Measurements from ENCODE around the gene NT5C1A.

The NT5C1A gene

GRCh38 chr1:39671793-39672550 is at the start of gene NT5C1A:
Gene NT5C1A, minus strand, starts transcription at chr1:39672107. Its CDS starts 69 bp downstream, at chr1:39672038.
- DNase-seq: peak in 1 of 2 experiments; percentile 45

- DNase-seq: no peak
Observed at GRCh38 chr1:39721664-39722063, 49.8 kb upstream of the NT5C1A start.

- no peak for DNase-seq
Observed at GRCh38 chr1:39720094-39720999, 48.4 kb upstream of the NT5C1A start.

GRCh38 chr1:39717809-39718208 is 45.9 kb upstream of the NT5C1A start:
- no peak for DNase-seq

- no peak for DNase-seq
Observed at GRCh38 chr1:39713557-39713956, 41.6 kb upstream of the NT5C1A start.

- no peak for DNase-seq
Observed at GRCh38 chr1:39711966-39712340, 40.0 kb upstream of the NT5C1A start.

- no peak for DNase-seq
Observed at GRCh38 chr1:39711104-39711965, 39.4 kb upstream of the NT5C1A start.

GRCh38 chr1:39707506-39707905 is 35.6 kb upstream of the NT5C1A start:
- no peak for DNase-seq

- no peak for DNase-seq
Observed at GRCh38 chr1:39704757-39705156, 32.9 kb upstream of the NT5C1A start.

GRCh38 chr1:39701049-39701439 is 29.1 kb upstream of the NT5C1A start:
- no peak for DNase-seq

- no peak for DNase-seq
Observed at GRCh38 chr1:39700348-39700747, 28.4 kb upstream of the NT5C1A start.

- DNase-seq: no peak
Observed at GRCh38 chr1:39699419-39699818, 27.5 kb upstream of the NT5C1A start.

- DNase-seq: no peak
Observed at GRCh38 chr1:39698568-39698967, 26.7 kb upstream of the NT5C1A start.

GRCh38 chr1:39696448-39696847 is 24.5 kb upstream of the NT5C1A start:
- no peak for DNase-seq

GRCh38 chr1:39695016-39695415 is 23.1 kb upstream of the NT5C1A start:
- DNase-seq: no peak

GRCh38 chr1:39694026-39694425 is 22.1 kb upstream of the NT5C1A start:
- no peak for DNase-seq

GRCh38 chr1:39692152-39693074 is 20.5 kb upstream of the NT5C1A start:
- no peak for DNase-seq

GRCh38 chr1:39691383-39692151 is 19.7 kb upstream of the NT5C1A start, which contains the start of gene HPCAL4:
Gene HPCAL4, minus strand, starts transcription at chr1:39691433. Its CDS starts 6,830 bp downstream, at chr1:39684603.
- peak; percentile 89 to 92 for DNase-seq

GRCh38 chr1:39690794-39691382 is 19.0 kb upstream of the NT5C1A start:
- DNase-seq: no peak

- DNase-seq: no peak
Observed at GRCh38 chr1:39690225-39690624, 18.3 kb upstream of the NT5C1A start.

- DNase-seq: no peak
Observed at GRCh38 chr1:39689635-39690034, 17.7 kb upstream of the NT5C1A start.
